ENCODE results near the gene HSPA5.

- TF ChIP-seq CTCF (IDR thresholded peaks at IDR 0.05) (no peak), POLR2A (IDR thresholded peaks at IDR 0.05) (no peak)
Observed at GRCh38 chr9:125255781-125256391, 14.7 kb upstream of the HSPA5 start.

All from ovary (tissue), 3 donors.